Measurements from ENCODE around the gene IL17C. TPM values are rescaled to one million over a fixed set of nuclear protein-coding genes. Genes with fewer than 3 reads are reported as not detected.

IL17C gene
- total and polyA plus RNA-seq, 2 of the 8 experiments (the other 6 are each of a cell fraction or from before 2014, with no cell fraction given), result 1.1 to 1.9 TPM

DNA sequence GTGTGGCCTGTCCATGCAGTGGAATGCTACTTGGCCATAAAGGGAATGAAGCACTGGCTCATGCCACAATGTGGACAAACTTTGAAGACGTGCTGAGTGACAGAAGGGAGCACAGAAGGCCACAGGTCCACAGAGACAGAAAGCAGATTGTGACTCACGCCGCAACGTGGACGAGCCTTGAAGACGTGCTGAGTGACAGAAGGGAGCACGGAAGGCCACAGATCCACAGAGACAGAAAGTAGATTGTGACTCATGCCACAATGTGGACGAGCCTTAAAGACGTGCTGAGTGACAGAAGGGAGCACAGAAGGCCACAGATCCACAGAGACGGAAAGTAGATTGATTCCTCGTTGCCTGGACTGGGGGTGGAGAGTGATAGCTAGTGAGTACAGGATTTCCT, 48.9 kb upstream of the IL17C start:
- no peak overlapping the region for H3K56ac ChIP-seq (replicated peaks; ENCODE audit: insufficient read length, low read depth, low read length)
- H2AFZ ChIP-seq (ENCODE audit: low read length), result no peak overlapping the region
- H3K4me3 ChIP-seq (ENCODE audit: extremely low read depth in 1 of 4, insufficient read depth in 2 of 4, low read depth in 3 of 4, low read length in 4 of 4), result no peak overlapping the region
- H3K9me3 ChIP-seq (ENCODE audit: insufficient read depth in 2 of 2, low read depth in 1 of 2, low read length in 1 of 2), result no peaks in the 10 kb centered on the region
- H3K4me1 ChIP-seq (replicated peaks in 1 of 4; ENCODE audit: control insufficient read depth in 3 of 4, insufficient read depth in 4 of 4, low read length in 3 of 4), result no peaks in the 10 kb centered on the region
- no peak overlapping the region for H4K5ac ChIP-seq (ENCODE audit: insufficient read length, low read depth, low read length)
- H2BK120ac ChIP-seq (replicated peaks; ENCODE audit: low read depth, low read length), result no peak overlapping the region
- H3K23me2 ChIP-seq (ENCODE audit: low read depth, low read length), result no peaks in the 10 kb centered on the region
- H3K27ac ChIP-seq (ENCODE audit: low read depth, low read length), result no peak overlapping the region
- H3K4ac ChIP-seq (replicated peaks; ENCODE audit: insufficient read length, low read depth, low read length), result no peak overlapping the region
- H4K91ac ChIP-seq (replicated peaks; ENCODE audit: insufficient read length, low read length), result no peak overlapping the region
- H3K9ac ChIP-seq (replicated peaks in 1 of 4; ENCODE audit: extremely low read depth in 1 of 4, low read depth in 3 of 4, low read length in 3 of 4), result no peak overlapping the region
- ChIA-PET CTCF (ENCODE audit: partially characterized antibody) (interaction anchor here (0.6 to 2.7 kb wide), 8 partner anchors 8 to 771 kb away, joined by 3 to 11 read pairs (median 4); no protein-coding TSS in a partner anchor), POLR2A (ENCODE audit: partially characterized antibody) (interaction anchor here (0.9 kb wide), 1 partner anchor 27 kb away, joined by 3 read pairs; no protein-coding TSS in a partner anchor)
- H3K14ac ChIP-seq (ENCODE audit: insufficient read length), result no peak overlapping the region
- H3K23ac ChIP-seq (ENCODE audit: insufficient read length), result no peak overlapping the region
- H2BK15ac ChIP-seq (ENCODE audit: low read length), result no peak overlapping the region
- peaks cover 9% of the 10 kb centered on the region; the same call in 1 of the 2 replicates for H3K79me1 ChIP-seq (ENCODE audit: low read depth, low read length)
- no peak for DNase-seq (ENCODE audit: low read depth in 1 of 2, low spot score in 2 of 2)
- no peak overlapping the region for H4K8ac ChIP-seq (ENCODE audit: extremely low read depth, insufficient read depth, low read length)
- 96% methylated on average over 11 of the region's 11 CpGs; no CpG with 5 or more reads in 1 of the 2 experiments for WGBS, 2 experiments (ENCODE audit: extremely low coverage in 1 of 2, insufficient coverage in 1 of 2, insufficient read length in 1 of 2, insufficient replicate concordance in 2 of 2, low coverage in 1 of 2, low lambda C conversion rate in 2 of 2, missing lambda C conversion rate in 1 of 2)
- no peak overlapping the region for H2BK5ac ChIP-seq (ENCODE audit: low read depth, low read length)
- no peak overlapping the region for H2BK20ac ChIP-seq (ENCODE audit: low read length)
- H4K20me1 ChIP-seq (replicated peaks in 1 of 2; ENCODE audit: control insufficient read depth in 1 of 2, insufficient read depth in 2 of 2, low read length in 2 of 2), result peaks cover 9 to 32% of the 10 kb centered on the region in 2 experiments
- H3K27me3 ChIP-seq (replicated peaks in 1 of 4; ENCODE audit: control insufficient read depth in 3 of 4, extremely low read depth in 1 of 4, insufficient read depth in 3 of 4, low read length in 3 of 4), result no peaks in the 10 kb centered on the region
- H3K18ac ChIP-seq (ENCODE audit: extremely low read depth, low read length), result no peak overlapping the region
- no peak overlapping the region for H2BK12ac ChIP-seq (ENCODE audit: low read depth, low read length)
- no peak for FAIRE-seq
- H3K4me2 ChIP-seq (ENCODE audit: insufficient read depth in 1 of 2, low read depth in 2 of 2, low read length in 2 of 2), result no peak overlapping the region
- H2AK5ac ChIP-seq (ENCODE audit: low read depth, low read length), result no peak overlapping the region
- H3K79me2 ChIP-seq (ENCODE audit: control insufficient read depth in 1 of 2, insufficient read depth in 2 of 2, low read length in 2 of 2), result peaks cover 0 to 38% of the 10 kb centered on the region in 2 experiments; a peak in 2 of 4 replicates
- H3K36me3 ChIP-seq (ENCODE audit: control insufficient read depth in 2 of 4, insufficient read depth in 4 of 4, low read length in 3 of 4), result peaks cover 19 to 35% (median 33%) of the 10 kb centered on the region in 4 experiments
- TF ChIP-seq CREB1 (IDR thresholded peaks at IDR 0.05), result no peak
- no peak for TF ChIP-seq ATF2 (IDR thresholded peaks at IDR 0.05; ENCODE audit: low read length)
- TF ChIP-seq TBP (IDR thresholded peaks at IDR 0.05; ENCODE audit: low read depth, low read length), result no peak
- TF ChIP-seq KDM1A (IDR thresholded peaks at IDR 0.05; ENCODE audit: borderline replicate concordance, low read length), result no peak
- no peak for TF ChIP-seq BCL11A (IDR thresholded peaks at IDR 0.05; ENCODE audit: low read depth in 2 of 2, low read length in 2 of 2)
- TF ChIP-seq SP4 (IDR thresholded peaks at IDR 0.05; ENCODE audit: low read length), result no peak
- TF ChIP-seq GTF2F1 (IDR thresholded peaks at IDR 0.05; ENCODE audit: borderline replicate concordance, low read depth, low read length), result no peak
- TF ChIP-seq EP300 (IDR thresholded peaks at IDR 0.05; ENCODE audit: borderline replicate concordance in 1 of 2, low read depth in 2 of 2, low read length in 2 of 2), result no peak
- TF ChIP-seq, protein P1, sequence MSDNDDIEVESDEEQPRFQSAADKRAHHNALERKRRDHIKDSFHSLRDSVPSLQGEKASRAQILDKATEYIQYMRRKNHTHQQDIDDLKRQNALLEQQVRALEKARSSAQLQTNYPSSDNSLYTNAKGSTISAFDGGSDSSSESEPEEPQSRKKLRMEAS (IDR thresholded peaks at IDR 0.05), result no peak
- no peak for TF ChIP-seq TAF1 (IDR thresholded peaks at IDR 0.05; ENCODE audit: low read depth, low read length)
- TF ChIP-seq PHF8 (conservative IDR thresholded peaks at IDR 0.05; ENCODE audit: low read depth, low read length), result no peak
- TF ChIP-seq SIRT6 (IDR thresholded peaks at IDR 0.05; ENCODE audit: low read length), result no peak
- no peak for TF ChIP-seq JUND (IDR thresholded peaks at IDR 0.05; ENCODE audit: low read length)

All from H1 (cell line).